Rectal smooth muscle tissue (tissue), 1 donor: ENCODE results near the gene DUSP22.
"Not testable (repeated sequence)": the region's sequence is repeated elsewhere in the genome, so short reads cannot be mapped to it uniquely, and the experiment has no call there.

ENCODE experiments used
- H3K27ac ChIP-seq: one replicate; pipeline ENCODE4 v1.7.0; 2013; ENCODE audit warnings: low read depth, low read length, inconsistent platforms
- H3K27me3 ChIP-seq: one replicate; pipeline ENCODE4 v1.7.0; 2013; ENCODE audit warnings: low read length; ENCODE audit not compliant: control insufficient read depth, insufficient read depth
- H3K36me3 ChIP-seq: one replicate; pipeline ENCODE4 v1.7.0; 2013; ENCODE audit warnings: low read length; ENCODE audit not compliant: control insufficient read depth, insufficient read depth
- H3K4me1 ChIP-seq: one replicate; pipeline ENCODE4 v1.7.0; 2013; ENCODE audit warnings: low read length; ENCODE audit not compliant: control insufficient read depth, insufficient read depth
- H3K4me3 ChIP-seq: one replicate; pipeline ENCODE4 v1.7.0; 2013; ENCODE audit warnings: low read length
- H3K9ac ChIP-seq: one replicate; pipeline ENCODE4 v1.7.0; 2013; ENCODE audit warnings: low read length

The DUSP22 gene

DNA sequence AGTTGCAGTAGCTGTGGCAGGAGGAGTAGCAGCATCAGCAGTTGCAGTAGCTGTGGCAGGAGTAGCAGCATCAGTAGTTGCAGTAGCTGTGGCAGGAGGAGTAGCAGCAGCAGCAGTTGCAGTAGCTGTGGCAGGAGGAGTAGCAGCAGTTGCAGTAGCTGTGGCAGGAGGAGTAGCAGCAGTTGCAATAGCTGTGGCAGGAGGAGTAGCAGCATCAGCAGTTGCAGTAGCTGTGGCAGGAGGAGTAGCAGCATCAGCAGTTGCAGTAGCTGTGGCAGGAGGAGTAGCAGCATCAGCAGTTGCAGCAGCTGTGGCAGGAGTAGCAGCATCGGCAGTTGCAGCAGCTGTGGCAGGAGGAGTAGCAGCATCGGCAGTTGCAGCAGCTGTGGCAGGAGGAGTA lies 79.6 kb downstream of the DUSP22 start:
- not testable (repeated sequence) for H3K4me3 ChIP-seq, H3K27ac ChIP-seq, H3K27me3 ChIP-seq, H3K36me3 ChIP-seq, H3K9ac ChIP-seq, H3K4me1 ChIP-seq

DNA sequence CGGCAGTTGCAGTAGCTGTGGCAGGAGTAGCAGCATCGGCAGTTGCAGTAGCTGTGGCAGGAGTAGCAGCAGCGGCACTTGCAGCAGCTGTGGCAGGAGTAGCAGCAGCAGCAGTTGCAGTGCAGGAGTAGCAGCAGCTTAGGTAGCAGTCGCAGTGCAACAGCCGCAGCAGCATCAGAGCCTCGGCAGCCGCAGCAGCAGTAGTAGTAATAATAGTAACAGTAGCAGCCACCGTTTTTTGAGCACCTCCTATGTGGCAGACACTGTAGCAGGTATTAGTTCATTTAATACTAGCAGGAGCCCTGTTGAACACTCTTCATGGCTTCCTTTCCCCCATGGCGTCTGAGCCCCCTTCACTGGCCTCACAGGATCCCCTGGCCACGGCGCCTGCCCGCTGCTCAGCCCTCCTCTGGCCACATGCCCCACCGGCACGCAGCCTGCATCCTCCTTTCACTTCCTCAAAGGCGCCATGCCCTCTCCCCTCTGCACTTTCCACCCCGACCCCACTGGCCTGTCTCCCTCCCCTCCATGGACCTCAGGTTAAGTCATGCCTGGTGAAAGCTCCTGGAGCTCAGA lies 80.1 kb downstream of the DUSP22 start:
- Histone ChIP-seq H3K9ac (no peak overlapping the region), H3K27me3 (peaks cover 8% of the 10 kb centered on the region), H3K4me1 (no peaks in the 10 kb centered on the region), H3K27ac (no peak overlapping the region), H3K4me3 (no peak overlapping the region), H3K36me3 (no peaks in the 10 kb centered on the region)

DNA sequence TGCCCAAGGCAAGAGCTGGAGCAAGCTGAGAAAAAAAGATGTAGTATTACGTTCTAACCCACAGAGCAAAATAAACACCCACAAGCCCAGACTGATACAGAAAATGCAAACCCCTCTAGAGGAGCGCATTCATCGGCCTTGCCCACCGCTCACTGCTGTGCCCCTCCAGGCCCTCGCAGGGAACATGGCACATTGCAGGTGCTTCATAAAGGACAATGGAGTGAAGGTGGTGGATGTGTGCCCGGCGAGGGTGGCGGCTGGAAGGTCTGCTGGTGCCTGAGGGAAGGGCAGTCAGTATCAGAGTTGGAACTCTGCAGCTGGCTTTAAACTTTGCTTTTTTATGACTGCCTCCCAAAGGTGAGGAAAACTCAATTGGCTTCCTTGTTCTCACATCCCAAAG lies 80.7 kb downstream of the DUSP22 start:
- no peaks in the 10 kb centered on the region for H3K36me3 ChIP-seq
- no peaks in the 10 kb centered on the region for H3K4me1 ChIP-seq
- peaks cover 8% of the 10 kb centered on the region for H3K27me3 ChIP-seq
- H3K9ac ChIP-seq, result no peak overlapping the region
- H3K4me3 ChIP-seq, result no peak overlapping the region
- H3K27ac ChIP-seq, result no peak overlapping the region

DNA sequence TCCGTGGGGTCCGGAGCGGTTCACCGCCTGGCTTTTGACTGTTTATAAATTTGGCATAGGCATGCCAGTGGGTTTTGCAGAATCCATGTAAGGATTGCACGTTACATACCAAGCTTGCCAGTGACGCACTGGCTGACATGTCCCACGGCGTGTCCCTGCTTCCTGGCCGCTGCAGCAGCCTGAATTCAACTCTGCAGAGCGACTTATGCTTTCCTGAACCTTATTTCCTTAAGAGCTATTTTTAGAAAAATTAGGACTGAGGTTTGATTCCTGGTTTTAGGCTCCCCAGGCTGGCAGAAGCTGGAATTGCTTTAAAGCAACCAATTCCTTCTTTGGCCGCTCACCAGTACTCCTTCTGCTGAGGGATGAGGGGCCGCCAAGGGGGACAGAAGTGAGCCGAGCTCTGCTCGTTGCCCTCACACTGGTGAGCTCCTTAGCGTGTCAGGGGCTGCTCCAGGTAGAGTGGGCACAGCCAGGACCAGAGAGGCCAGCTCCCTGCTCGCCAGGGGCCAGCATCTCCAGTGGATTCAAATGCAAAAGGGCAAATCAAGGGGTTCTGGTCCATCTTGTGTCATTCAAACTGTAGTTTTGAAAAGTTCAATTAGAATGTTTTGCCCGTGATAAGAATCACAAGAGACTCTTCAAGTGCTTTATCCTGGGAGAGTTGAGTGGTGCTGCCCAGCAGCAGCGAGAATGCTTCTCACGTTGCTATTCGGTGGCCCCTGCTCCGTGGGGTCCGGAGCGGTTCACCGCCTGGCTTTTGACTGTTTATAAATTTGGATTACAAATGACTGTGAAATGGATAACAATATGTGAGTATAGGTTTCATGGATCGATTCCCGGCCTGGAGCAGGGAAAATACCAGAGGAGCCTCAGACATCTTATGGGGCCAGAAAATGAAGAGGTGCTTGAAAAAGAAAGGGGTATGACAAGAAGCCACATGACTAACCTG lies 81.8 kb downstream of the DUSP22 start:
- peaks cover 8% of the 10 kb centered on the region for H3K27me3 ChIP-seq

DNA sequence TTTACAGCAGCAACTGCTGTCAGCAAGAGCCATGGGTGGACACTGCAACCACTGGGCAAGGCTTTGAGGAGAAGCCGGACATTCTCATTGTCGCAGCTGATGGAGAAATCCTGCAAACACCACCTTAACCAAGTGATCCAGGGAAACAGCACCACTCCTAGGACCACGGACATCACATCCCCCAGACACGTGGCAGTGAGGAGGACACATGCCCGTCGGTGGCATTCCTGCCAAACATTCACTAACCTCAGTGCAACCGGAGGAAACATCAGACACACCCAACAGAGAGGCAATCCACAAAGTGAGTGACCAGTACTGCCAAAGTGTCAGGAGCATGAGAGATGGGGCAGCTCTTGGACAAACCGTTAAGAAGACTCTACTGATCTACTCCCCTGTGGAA lies 82.7 kb downstream of the DUSP22 start:
- Histone ChIP-seq H3K9ac (no peak overlapping the region), H3K4me3 (no peak overlapping the region), H3K4me1 (no peaks in the 10 kb centered on the region), H3K36me3 (no peaks in the 10 kb centered on the region), H3K27ac (no peak overlapping the region), H3K27me3 (peaks cover 8% of the 10 kb centered on the region)

More for the DNA sequence above, 81.8 kb downstream of the DUSP22 start:
- Histone ChIP-seq H3K9ac (no peak overlapping the region), H3K36me3 (no peaks in the 10 kb centered on the region), H3K27ac (no peak overlapping the region), H3K4me3 (no peak overlapping the region), H3K4me1 (no peaks in the 10 kb centered on the region)

DNA sequence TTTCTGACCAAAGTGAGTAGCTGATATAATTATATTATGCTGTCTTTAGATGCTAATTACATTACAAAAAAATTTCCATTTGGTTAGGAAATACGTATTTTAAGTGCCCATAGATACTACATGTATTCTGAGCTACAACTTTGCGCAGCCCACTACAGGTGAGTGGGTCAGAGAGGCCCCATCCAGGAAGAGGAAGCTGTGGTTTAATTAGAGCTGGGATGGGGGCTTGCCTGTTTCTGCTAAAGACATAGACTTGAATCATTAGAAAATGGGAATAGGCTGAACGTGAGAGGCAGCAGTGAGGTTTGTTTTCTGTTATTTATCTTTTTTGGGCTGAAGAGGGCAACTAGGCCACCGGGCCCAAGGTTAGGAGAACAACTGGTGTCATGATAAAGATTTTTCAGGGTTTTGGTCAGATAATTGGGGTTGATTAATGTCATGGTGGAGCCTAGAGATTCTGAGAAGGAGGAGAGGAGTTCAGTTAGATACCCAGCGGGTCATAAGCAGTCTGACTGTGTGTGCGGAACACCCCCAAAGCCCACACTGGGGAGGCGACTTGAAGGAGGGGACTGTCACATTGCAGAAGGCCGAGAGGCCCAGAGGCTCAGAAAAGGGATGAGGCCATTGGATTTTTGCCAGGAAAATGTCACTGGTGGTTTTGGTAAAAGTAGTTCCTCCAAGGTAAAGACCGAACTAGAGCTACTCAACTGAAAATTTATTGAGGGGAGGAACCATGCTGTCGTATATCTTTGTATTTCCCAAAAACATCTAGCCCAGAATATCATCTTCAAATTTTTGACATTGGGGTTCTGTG lies 84.7 kb downstream of the DUSP22 start:
- no peak overlapping the region for H3K9ac ChIP-seq
- H3K4me1 ChIP-seq, result no peaks in the 10 kb centered on the region
- H3K27ac ChIP-seq, result no peak overlapping the region
- no peaks in the 10 kb centered on the region for H3K36me3 ChIP-seq
- peaks cover 9% of the 10 kb centered on the region for H3K27me3 ChIP-seq
- no peak overlapping the region for H3K4me3 ChIP-seq

DNA sequence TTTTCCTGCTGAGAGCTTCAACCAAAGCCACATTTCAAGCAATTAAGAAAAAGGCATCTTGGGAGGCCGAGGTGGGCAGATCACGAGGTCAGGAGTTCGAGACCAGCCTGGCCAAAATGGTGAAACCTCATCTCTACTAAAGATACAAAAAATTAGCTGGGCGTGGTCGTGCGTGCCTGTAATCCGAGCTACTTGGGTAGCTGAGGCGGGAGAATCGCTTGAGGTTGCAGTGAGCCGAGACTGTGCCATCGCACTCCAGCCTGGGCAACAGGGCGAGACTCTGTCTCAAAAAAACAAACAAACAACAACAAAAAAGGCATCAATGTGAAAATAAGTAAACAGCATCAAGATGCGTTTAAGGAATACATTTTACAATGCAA lies 85.3 kb downstream of the DUSP22 start:
- not testable (repeated sequence) for H3K4me3 ChIP-seq, H3K4me1 ChIP-seq, H3K9ac ChIP-seq, H3K27ac ChIP-seq, H3K36me3 ChIP-seq
- H3K27me3 ChIP-seq, result peaks cover 11% of the 10 kb centered on the region

DNA sequence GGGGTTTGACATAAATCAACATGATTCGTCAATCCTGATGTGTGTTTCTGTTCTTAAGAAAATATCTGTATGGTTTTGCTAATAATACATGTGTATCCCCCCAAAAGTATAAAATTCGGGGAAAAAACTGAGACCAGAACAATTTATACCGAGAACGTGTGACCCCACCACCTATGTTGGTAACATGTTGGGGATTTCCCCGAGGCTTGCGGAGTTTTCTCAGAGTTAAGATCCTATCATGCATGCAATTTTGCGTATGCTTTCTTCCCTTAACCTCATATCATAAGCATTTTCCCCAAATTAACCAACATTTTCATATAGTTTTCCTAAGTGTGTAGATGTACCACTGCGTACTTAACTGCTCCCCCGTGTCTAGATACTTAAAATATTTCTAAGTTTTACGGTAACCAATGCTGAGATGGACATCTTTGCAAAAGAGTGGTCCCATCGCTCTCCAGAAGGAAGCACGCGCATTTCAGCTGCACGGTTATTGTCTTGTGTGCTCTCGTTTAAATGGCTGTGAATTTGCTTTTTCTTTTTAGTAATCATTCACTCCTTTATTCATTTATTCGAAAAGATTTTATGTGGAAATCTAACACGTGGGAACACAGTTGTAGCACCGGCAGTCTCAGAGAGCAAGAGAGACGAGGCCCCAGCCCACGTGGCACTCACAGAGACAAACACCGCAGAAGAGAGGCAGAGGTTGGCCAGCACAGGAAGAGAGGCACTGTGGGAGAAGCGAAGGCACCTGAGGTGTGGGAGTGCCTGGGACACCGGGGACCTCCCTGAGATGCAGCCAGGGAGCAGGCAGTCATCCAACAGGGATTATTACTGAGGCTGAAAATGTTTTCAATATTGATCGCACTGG lies 86.0 kb downstream of the DUSP22 start:
- Histone ChIP-seq H3K4me3 (no peak overlapping the region), H3K4me1 (no peaks in the 10 kb centered on the region), H3K36me3 (no peaks in the 10 kb centered on the region), H3K27ac (no peak overlapping the region), H3K27me3 (peaks cover 6% of the 10 kb centered on the region), H3K9ac (no peak overlapping the region)

DNA sequence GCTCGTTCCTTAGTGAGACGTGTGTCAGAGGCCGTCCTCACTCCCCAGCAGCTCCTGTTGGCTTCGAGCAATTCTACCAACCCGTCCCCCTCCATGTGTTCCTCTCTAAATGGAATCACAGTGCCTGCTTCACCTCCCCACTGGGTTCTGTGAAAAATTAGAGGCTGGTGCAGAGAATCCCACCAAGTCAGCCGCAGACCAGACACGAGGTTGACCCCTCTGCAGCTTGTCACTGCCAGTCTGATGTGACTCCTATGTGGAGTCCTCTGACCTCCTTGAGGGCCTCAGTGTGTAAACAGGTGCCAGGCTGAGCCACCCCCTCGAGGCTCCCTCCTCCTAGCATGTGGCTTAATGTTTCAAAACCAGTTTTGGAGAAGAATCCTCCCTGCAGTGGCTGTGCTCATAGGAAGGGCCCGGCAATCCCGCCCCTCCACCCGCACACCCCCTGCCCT lies 86.7 kb downstream of the DUSP22 start:
- Histone ChIP-seq H3K27me3 (peaks cover 4% of the 10 kb centered on the region), H3K4me3 (no peak overlapping the region), H3K27ac (no peak overlapping the region), H3K9ac (no peak overlapping the region), H3K4me1 (no peaks in the 10 kb centered on the region), H3K36me3 (no peaks in the 10 kb centered on the region)

DNA sequence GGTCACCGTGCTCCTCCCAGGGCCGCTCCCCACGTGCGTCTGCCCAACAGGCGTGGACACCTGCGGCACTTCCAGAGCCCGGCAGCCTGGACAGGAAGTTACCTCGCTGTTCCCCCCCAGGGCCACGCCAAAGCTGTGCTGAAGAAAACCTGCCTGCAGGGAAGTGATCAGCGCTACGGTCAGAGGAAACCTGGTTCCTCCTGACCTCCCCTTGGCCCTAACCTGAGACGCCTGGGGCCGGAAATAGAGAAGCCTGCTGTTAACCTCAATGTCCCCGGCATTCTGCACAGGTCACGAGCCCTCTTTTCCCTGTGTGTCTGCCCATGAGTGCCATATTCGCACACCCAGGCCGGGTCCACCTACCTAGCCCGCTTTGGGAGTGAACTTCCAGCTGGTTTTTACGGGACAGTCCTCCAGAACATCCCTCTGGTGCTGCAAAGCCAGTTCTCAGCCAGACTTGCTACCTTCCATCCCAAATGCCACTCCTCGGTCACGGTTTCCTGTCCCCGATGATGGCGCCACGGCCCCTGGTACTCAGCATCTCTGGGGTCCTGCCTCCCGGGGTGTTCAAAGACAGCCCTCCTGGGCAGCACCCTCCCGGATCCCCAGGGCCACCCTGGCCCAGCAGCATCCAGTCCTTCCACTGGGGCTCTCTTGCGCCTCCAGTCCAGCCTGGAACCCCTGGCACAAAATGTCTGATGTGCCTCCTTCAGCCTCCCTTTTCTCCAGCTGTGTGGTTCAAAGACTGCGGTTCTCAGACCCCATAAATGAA lies 87.3 kb downstream of the DUSP22 start:
- no peak overlapping the region for H3K27ac ChIP-seq
- no peak overlapping the region for H3K9ac ChIP-seq
- H3K4me3 ChIP-seq, result no peak overlapping the region
- peaks cover 2% of the 10 kb centered on the region for H3K27me3 ChIP-seq
- H3K4me1 ChIP-seq, result no peaks in the 10 kb centered on the region
- H3K36me3 ChIP-seq, result no peaks in the 10 kb centered on the region
